Left cardiac atrium (tissue), 4 donors: ENCODE results near the gene PINLYP. TPM values are rescaled to one million over a fixed set of nuclear protein-coding genes. Genes with fewer than 3 reads are reported as not detected.
"Not testable (repeated sequence)": the region's sequence is repeated elsewhere in the genome, so short reads cannot be mapped to it uniquely, and the experiment has no call there.

ENCODE experiments used
- ATAC-seq, 2 donors: fragments of 200-7000 bp; cut with Tn5 transposase; one replicate each; pipeline ENCODE4 v1.9.1; 2020; ENCODE audit warnings: mild to moderate bottlenecking in 2 of 2, moderate library complexity in 2 of 2
- DNase-seq: peaks from one replicate; pipeline ENCODE4 v3.0.0-alpha.2; 2020
- intact Hi-C, 2 donors: fragments of 100-400 bp; cut with DNase I; formaldehyde crosslinking; loops; one replicate each; pipeline versions ENCODE4 v1.14.1 to v1.15.1; 2022 to 2023
- total RNA-seq, 2 donors: library from RNA; stranded (reverse); fragmentation: NEBNext Ultra II Directional; extraction: Animal tissue kit (Norgen Biotek cat#: 25700); gene quantifications; one replicate each; pipeline ENCODE4 v1.2.1, GENCODE V29; 2021
- donor health status: DM: no; HTN: yes; CAD: no.
- donor health status: DM: no; HTN: yes; CAD: no; lungs with severe emphysema.
- donor health status: DM: yes; HTN: yes; CAD: no.
- donor health status: Dilated cardiomyopathy.

Gene PINLYP
- total RNA-seq, 2 donors from 2014 or later: 3.2 to 4.0 TPM

GRCh38 chr19:43572171-43572588, 3.4 kb upstream of the PINLYP start:
- ATAC-seq: no peak
- intact Hi-C loops: no loop called here
- DNase-seq: no peak

- DNase-seq (no peak), ATAC-seq (no peak)
- intact Hi-C loops: loop anchor here in 1 of 2 donors (1.0 kb wide), 1 partner anchor 22 kb away; the partner anchor contains the start of genes IRGQ and ZNF576
Measured at GRCh38 chr19:43574424-43575155, 1.0 kb upstream of the PINLYP start.

DNA sequence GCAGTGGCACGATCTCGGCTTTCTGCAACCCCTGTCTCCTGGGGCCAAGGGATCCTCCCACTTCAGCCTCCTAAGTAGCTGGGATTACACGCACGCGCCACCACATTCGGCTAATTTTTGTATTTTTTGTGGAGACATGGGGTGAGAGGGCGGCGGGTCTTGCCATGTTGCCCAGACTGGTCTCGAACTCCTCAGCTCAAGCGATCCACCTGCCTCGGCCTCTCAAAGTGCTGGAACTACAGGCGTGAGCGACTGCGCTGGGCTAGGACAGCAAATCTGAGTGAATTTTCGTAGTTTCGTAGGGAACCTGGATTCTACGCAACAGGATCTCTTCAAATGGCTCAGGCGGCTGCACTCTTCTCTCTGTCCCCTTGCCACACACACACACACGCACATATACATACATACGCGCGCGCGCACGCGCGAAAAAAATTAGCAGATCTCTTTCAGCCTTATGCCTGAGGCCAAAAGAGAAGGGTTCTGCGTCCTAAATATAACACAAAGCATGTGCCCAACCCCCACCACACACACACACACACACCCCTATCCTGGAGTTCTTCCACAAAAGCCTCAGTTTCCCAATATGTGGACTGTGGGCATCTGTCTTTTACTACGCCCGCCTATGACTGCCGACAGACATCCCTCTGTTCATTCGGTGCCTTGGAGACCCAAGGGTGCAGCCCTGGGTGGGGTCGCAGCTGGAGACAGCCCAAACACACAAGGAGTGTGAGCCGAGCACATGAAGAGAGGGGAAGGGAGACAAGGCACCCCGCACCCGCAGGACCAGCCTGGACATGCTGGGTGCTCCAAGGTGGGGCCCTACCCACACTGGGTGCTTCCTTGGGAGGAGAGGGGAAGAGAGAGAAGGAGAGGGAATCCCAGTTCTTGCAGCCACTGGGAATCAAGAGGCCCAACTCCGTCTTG, 616 bp downstream of the PINLYP start:
- peak; percentile 26 for DNase-seq
- intact Hi-C loops: loop anchor here in 1 of 2 donors (1.0 kb wide), 1 partner anchor 20 kb away; the partner anchor contains the start of genes IRGQ and ZNF576
- peak in 1 of 2 donors; percentile 0 for ATAC-seq

- intact Hi-C loops: no loop called here
- DNase-seq: no peak
- no peak for ATAC-seq
Measured at GRCh38 chr19:43578787-43579186, 3.2 kb downstream of the PINLYP start.

GRCh38 chr19:43581467-43581866, 5.9 kb downstream of the PINLYP start:
- ATAC-seq: peak in 1 of 2 donors; percentile 2
- intact Hi-C loops: no loop called here

GRCh38 chr19:43582495-43582894, 6.9 kb downstream of the PINLYP start:
- ATAC-seq: no peak
- intact Hi-C loops: no loop called here
- no peak for DNase-seq

More at GRCh38 chr19:43581467-43581866, 5.9 kb downstream of the PINLYP start:
- no peak for DNase-seq

DNA sequence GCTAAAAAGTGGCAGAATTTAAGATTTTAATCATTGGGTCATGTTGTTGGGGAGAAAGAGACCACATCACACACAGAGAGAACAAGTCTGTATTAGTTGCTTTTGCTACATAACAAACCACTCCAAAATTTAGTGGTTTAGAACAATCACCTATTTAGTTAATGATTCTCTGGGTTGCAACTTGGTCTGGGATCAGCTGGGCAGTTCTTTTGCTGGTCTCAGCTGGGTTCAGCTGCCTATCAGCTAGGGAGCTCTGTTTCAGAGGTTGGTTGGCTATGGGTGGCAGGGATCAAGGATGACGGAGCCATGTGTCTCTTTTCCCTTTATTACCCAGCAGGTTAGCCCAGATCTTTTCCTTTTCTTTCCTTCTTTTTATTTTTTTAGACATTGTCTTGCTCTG, 8.9 kb downstream of the PINLYP start:
- no peak for DNase-seq
- no peak for ATAC-seq
- intact Hi-C loops: no loop called here

DNA sequence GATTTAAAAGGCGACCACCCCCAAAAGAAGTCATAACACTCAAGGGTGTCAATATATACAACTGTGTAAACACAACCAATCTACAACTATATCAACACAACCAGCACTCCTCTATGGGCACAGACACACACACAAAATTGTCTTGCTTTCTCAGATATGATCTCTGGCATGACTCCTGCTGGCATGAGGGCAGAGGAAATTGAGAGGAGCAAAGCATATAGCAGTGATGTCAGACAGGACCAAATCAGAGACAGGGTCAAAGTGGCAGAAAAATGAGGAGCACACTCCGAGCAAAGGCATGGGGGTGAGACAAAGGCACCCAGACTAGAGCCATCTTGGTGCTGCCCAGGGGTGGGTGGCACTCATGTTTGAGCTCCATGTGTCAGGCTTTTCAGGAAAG, 10.7 kb downstream of the PINLYP start:
- intact Hi-C loops: no loop called here
- ATAC-seq (no peak), DNase-seq (no peak)

DNA sequence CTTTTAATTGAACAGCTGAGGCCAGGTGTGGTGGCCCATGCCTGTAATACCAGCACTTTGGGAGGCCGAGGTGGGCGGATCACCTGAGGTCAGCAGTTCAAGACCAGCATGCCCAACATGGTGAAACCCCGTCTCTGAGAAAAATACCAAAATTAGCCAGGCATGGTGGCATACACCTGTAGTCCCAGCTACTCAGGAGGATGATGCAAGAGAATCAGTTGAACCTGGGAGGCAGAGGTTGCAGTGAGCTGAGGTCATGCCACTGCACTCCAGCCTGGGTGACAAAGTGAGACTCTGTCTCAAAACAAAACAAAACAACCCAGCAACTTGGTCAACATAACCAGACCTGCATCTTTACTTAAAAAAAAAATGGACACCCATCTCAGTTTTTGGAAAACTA, 11.4 kb downstream of the PINLYP start:
- intact Hi-C loops, ATAC-seq, DNase-seq: not testable (repeated sequence)

DNA sequence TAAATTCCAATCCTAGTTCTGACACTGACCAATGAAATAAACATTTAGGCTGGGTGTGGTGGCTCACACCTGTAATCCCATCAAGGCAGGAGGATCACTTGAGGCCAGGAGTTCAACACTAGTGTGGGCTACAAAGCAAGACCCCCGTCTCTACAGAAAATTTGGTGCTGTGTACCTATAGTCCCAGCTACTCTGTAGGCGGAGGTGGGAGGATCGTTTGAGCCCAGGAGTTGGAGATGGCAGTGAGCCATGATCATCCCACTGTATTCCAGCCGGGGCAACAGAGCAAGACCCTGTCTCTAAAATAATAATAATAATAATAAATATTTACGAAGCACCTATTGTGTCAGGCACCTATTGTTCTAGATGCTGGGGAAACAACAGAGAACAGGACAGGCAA, 13.7 kb downstream of the PINLYP start:
- DNase-seq (no peak), ATAC-seq (no peak)
- intact Hi-C loops: no loop called here

DNA sequence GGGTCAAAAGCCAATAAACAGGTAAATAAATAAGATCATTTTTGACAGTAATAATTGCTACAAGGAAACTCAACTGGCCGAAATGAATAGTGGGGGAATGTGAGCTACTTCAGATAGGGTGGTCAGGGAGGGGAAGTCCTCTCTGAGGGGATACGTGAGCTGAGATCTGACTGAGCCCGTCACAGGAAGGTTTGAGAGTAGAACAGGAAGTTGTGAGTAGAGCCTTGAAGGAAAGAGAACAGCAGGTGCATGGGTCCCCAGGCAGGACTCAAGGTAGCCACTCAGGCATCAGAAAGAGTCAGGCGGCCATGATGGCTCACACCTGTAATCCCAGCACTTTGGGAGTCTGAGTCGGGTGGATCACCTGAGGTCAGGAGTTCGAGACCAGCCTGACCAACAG, 14.1 kb downstream of the PINLYP start:
- intact Hi-C loops: no loop called here
- DNase-seq (no peak), ATAC-seq (no peak)

DNA sequence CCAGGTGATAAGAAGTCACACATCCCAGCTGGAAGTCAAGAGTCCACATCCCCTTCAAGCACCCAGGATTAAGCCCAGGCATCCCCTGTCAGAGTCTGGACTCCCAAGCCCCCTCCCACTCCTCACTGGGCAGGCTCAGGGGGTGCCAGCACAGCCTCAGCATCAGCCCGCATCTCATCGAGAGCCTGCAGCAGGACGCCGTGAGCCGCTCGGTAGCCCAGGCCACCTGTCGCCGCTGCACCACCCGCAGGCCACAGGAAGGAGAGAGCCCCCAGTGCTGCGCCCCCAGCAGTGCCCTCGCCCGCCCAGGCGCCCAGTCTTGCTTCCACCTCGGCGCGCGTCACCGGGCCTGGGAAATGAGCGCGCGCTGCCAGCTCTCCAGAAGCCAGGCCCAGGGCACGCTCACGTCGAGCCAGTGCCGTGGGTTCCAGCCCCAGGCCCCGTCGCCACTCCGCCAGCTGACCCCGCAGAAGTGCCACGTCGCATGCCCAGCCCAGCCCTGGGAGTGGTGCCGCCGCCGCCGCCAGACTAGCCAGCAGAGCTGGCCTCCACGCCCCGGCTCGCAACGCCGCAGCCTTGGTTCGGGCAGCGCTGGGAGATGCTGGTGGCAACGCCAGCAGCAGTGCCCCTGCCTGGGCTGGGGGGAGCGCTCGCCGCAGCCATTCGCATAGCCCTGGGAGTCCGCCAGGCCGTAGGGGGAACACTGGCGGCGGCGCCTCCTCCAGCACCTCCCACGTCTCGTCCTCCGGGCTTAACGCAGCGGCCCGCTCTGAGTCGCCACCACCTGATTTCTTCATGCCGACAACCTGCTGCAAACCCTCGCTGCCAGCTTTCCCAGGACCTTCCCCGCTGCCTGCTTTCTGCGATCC, 16.5 kb downstream of the PINLYP start:
- intact Hi-C loops: no loop called here
- no peak for ATAC-seq
- DNase-seq: no peak

- intact Hi-C loops: no loop called here
- no peak for DNase-seq
- no peak for ATAC-seq
Measured at GRCh38 chr19:43592800-43593350, 17.3 kb downstream of the PINLYP start.

- ATAC-seq (no peak), DNase-seq (no peak)
- intact Hi-C loops: no loop called here
Measured at GRCh38 chr19:43594081-43594697, 18.6 kb downstream of the PINLYP start.

GRCh38 chr19:43594710-43595604, 19.4 kb downstream of the PINLYP start:
- ATAC-seq (peak; percentile 14 to 27), DNase-seq (peak; percentile 56)
- intact Hi-C loops: no loop called here

- intact Hi-C loops: no loop called here
- no peak for DNase-seq
Measured at GRCh38 chr19:43595605-43595998, 20.0 kb downstream of the PINLYP start.

More at GRCh38 chr19:43595605-43595998, 20.0 kb downstream of the PINLYP start:
- peak; percentile 3 to 37 for ATAC-seq
